Eye (tissue), 1 donor: Measurements from ENCODE around the gene PATE2.

Experiments
- DNase-seq: peaks from one replicate; pipeline ENCODE4 v3.0.0-alpha.2; 2015

Gene PATE2

DNA sequence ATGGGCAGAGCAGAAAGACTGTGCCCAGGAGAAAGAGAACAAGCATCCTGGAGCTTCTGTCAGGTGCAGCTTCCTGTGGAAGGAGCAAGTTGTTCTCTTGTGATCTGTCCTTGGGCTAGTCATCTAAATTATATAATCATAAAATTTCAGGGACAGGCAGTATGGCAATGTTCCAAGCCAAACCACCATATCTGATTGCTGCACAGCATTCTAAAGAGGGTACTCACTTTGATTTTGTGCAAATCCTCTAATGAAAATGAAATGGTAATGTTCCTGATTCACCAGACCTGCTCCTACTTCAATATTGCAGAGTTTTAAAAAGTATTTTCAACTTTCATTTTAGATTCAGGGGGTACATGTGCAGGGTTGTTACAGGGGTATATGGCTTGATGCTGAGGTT is at the start of gene PATE2:
TSS of gene PATE2 (minus strand) at position 101 of the 400 bp plus-strand sequence. CDS start at position 46, 55 bp downstream.
- no peak for DNase-seq

GRCh38 chr11:125807909-125808308 is 29.3 kb upstream of the PATE2 start:
- no peak for DNase-seq

DNA sequence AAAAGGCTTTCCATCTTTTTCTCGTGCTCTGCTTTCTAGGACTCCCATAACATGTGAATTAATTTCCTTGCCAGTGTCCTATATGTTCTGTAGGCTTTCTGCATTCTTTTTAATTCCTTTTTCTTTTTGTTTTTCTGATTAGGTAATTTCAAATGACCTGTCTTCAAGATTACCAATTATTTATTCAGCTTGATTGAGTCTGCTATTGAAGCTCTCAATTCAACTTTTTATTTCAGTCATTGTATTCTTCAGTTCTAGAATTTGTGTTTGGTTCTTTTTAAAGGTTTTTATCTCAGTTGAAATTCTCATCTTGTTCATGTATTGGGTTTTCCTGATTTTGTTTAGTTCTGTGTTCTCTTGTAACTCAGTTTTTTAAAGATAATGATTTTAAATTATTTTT is 23.8 kb upstream of the PATE2 start:
- DNase-seq, result no peak

DNA sequence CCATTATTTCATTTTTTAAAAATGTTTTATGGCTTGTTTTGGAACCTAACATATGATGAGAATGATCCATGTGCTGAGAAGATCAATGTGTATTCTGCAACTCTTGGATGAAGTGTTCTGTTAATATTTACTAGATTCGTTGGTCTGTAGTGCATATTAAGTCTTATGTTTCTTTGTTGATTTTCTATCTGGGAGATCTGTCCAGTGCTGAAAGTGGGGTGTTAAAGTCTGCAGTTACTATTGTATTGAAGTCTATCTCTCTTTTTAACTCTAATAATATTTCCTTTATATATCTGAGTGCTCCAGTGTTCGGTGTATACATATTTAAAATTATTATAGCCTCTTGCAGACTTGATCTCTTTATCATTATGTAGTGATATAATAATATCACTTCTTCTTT is 21.2 kb upstream of the PATE2 start:
- no peak for DNase-seq

DNA sequence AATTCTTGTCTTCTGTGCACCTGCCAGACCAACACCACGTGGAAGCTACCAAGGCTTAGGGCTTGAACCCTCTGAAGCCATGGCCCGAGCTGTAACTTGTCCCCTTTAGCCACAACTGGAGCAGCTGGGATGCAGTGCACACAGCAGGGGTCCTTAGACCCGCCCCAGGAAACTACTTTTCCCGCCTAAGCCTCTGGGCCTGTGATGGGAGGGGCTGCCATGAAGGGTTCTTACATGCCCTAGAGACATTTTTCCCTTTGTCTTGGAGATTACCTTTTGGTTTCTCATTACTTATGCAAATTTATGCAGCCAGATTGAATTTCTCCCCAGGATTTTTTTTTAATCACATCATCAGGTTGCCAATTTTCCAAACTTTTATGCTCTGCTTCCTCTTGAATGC is 19.0 kb upstream of the PATE2 start:
- no peak for DNase-seq

GRCh38 chr11:125790825-125791224 is 12.2 kb upstream of the PATE2 start:
- no peak for DNase-seq

- DNase-seq, result no peak
Measured at GRCh38 chr11:125787827-125788226, 9.2 kb upstream of the PATE2 start, which contains the start of gene PATE3. PATE3 (plus strand) TSS chr11:125788127; CDS start chr11:125788152, 25 bp downstream.

DNA sequence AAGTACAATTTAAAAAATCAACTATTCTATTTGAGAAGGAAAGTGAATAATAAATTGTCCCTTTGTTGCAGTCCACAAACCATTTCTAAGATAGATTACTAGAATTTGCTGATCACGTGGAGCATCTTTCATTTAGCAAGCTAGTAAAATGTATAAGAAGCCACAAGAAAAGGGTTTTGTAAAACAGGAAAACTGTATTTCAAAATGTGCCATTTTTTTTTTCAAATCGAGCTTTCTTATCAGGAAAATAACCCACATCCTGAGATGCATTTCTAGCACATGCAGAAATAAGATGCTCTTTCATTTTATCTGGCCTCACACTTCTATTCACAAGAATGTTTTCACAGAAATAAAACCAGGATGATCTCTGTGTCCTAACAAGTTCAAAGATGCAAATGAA is 6.0 kb upstream of the PATE2 start:
- DNase-seq, result no peak

DNA sequence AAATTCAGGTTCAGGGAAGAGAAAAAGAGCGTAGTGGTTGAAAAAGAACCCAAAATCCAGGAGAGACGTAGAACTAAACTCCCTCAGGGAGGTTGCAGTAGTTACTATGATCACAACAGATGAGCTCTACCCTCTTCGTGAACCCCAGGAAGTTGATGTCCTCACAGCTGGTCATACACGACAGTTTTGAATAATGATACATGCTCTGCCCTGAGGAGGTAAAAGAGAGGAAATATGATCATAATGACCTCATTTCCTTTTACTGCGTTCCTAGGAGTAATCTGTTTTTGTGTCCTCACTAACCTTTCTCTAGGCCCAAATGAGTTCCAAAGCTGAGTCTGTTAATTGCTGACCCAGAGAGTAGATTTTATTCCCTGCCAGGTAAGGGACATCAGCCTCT is 1.3 kb downstream of the PATE2 start:
- no peak for DNase-seq

GRCh38 chr11:125773516-125773915 is 5.1 kb downstream of the PATE2 start:
- DNase-seq, result no peak

GRCh38 chr11:125772834-125773505 is 5.7 kb downstream of the PATE2 start:
- no peak for DNase-seq

GRCh38 chr11:125770583-125770982 is 8.0 kb downstream of the PATE2 start:
- no peak for DNase-seq

DNA sequence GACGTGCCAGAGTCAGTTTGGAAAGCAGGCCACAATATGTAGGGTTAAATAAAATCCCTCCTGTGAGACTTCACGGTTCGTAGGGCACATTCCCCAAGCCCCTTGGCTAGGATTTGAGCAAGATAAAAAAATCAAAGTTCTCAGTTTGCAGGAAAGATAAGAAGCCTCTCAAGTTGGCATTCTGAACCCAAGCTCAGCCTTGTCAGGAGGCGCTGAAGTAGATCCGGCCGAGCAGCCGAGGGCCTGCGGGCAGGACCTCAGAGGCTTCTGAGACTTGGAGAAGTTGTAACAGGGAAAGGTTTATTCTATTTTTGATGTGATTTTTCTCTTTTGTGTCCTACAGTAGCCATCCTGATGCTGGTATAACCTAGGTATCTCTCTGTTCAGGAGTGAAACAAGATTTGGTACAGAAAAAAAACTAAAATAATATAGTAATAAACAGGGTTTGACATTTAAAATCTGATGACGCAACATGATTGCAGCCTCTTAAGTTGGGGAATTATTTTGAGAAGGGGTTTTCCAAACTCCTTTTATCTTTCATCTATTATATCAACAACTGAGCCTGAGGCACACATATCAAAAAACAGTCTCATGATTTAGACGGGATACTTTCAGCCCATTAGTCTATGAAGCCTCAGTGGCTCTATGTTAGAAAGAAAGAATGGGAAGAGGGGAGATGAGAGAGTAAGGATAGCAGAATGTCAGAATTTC is 10.1 kb downstream of the PATE2 start:
- no peak for DNase-seq

DNA sequence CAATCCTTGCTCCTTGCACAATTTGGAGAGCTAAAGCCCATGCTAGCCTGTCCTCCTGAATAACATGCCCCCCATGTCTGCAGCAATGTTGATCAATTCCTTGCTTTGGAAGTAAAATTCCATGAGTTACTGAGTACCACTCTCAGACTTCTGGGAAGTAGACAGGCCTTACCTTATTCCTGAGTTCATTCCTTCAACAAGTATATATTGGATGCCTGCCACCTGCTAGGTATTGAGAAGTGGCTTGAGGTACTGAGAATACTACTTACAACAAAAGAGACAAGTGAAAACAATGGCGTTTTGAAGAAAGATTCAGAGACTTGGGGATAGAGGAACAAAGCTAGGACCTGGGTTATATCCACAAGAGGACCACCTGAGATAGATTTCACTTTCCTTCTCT is 12.4 kb downstream of the PATE2 start:
- DNase-seq, result no peak

DNA sequence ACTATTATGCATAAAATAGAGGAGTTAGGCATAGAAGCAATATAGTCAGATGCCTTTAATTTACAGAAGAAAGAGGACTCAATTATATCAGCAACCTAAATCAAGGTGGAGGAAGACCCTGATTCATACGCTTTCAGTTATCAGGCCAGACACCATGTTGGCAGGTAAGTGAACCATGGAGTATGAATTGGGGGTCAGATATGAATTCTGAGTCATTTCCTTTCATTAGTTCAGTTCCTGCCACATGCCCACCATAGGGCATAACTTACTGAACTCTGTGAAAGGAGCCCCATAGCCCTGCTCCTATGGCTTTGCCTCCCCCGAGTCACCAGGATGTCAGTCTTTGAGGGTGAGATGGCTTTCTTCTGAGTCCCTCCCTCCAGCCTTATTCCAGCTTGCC is 15.1 kb downstream of the PATE2 start:
- DNase-seq, result no peak

DNA sequence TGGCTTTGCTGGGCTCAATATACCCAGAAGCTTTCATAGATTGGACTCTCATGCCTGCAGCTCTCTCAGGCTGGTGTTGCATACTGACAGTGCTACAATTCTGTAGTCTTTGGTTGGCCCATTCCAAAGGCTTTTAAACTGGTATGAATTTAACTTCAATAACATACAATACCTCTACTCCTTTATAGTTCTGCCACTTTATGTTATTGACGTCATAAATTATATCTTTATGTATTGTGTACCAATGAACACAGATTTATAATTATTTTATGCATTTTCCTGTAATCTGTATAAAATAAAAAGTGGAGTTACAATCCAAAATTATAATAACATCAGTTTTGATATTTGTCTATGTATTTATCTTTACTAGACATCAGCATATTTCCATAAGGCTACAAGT is 16.2 kb downstream of the PATE2 start:
- DNase-seq, result no peak

DNA sequence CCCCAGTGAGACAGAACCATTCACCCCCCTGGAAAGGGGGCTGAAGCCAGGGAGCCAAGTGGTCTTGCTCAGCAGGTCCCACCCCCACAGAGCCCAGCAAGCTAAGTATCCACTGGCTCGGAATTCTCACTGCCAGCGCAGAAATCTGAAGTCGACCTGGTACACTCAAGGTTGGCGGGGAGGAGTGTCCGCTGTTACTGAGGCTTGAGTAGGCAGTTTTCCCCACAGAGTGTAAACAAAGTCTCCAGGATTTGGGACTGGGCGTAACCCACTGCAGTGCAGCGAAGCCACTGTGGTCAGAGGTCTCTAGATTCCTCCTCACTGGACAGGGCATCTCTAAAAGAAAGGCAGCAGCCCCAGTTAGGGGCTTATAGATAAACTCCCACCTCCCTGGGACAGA is 22.6 kb downstream of the PATE2 start:
- no peak for DNase-seq

DNA sequence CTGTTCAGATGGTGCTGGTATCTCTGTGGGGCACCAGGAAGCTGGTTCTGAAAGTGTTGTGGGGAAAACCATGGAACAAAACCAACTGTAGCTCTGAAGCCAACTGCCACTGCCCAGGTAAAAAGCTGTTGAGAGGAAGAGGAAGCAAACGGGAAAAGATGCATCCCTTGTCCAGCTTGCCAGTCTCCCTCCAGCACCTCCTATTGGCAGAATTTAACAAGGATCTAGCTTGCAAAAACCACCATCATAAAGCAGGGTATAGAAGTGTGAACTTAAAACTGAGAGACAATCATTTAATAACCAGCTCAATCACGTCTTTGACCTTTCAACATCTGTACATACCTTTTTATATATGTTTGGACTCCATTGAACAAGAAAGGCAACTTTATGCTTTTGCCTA is 28.0 kb downstream of the PATE2 start:
- DNase-seq, result no peak

- no peak for DNase-seq
Measured at GRCh38 chr11:125745979-125746378, 32.6 kb downstream of the PATE2 start, which contains the start of gene PATE1. PATE1 (plus strand) TSS chr11:125746279; CDS start chr11:125746305, 26 bp downstream.

DNA sequence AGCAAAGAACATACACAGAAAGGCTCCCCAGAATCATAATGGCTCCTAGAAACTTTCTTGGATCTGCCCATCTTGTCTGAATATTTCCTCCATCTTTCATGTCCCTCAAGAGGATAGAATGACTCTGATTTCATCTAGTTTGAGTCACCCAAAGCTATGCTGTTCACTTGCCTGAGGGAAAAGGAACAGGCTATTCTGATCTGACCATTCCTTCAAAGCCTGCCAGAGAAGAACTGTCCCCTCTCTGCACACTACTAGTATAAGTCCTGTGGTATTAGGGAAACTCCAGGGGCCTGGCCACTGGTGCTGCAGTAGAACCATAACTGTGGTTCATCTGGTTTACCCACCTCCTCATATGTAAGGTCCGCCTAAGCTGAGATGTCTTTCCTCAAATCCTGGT is 34.9 kb downstream of the PATE2 start:
- no peak for DNase-seq

GRCh38 chr11:125740617-125741016 is 38.0 kb downstream of the PATE2 start:
- no peak for DNase-seq

DNA sequence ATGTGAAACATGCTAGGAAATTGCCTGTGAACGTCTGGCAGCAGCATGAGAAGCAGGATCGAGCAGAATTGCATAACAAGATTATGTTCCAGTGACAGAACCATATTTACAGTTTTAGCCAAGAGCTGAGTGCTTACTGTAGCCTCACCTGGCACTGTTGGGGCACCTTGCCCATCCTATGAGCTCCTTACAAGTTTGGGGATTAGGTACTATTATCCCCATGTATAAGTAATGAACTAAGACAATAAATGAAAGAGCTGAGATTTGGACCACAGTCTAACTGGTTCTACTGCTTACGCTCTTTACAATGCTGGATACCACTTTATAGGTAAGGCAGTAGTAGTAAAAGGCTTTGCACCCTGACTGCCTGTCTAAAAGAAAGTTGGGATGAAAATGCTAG is 49.7 kb downstream of the PATE2 start:
- no peak for DNase-seq
